Body of pancreas (tissue), 4 donors: ENCODE results near the gene ANKRD11.

Source experiments
- CTCF ChIP-seq, 7 experiments: fragments of 450-650 bp in 4 of 7; fragments of 200-600 bp in 3 of 7; sonication (generic) in 3 of 7; IDR thresholded peaks; one replicate each; pipeline ENCODE4 v1.5.1; 2016 to 2019; ENCODE audit warnings: antibody characterized with exemption in 7 of 7
- POLR2A ChIP-seq, 3 donors: fragments of 450-650 bp; IDR thresholded peaks; one replicate each; pipeline ENCODE4 v1.6.1; 2016; ENCODE audit warnings: antibody characterized with exemption in 3 of 3, mild to moderate bottlenecking in 2 of 3

DNA sequence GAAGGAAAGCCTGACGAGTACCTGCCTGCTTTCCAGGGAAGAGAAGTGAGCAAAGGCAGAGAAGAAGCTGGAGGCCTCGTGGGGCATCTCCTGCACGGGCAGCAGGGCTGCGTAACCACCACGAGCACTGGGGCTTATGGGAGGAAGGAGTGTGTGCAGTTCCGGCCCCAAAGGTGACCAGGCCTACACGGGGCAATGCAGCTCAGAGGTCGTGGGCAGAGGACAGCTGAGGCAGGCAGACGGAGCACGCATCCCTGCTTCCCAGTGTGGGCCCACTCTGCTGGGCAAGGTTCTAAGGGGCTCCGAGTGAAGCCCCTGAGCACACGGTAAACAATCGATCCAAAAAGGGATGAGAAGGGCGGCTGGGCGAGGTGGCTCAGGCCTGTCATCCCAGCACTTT is 109.7 kb downstream of the ANKRD11 start:
- no peak for TF ChIP-seq CTCF (IDR thresholded peaks at IDR 0.05)
- TF ChIP-seq POLR2A (IDR thresholded peaks at IDR 0.05): no peak
